GM10847 (cell line): ENCODE measurements around the gene GPR149.

ENCODE experiments used
- POLR2A ChIP-seq: IDR thresholded peaks from 2 replicates; pipeline ENCODE4 v1.6.1; 2011; ENCODE audit not compliant: insufficient read length; ENCODE audit errors: extremely low read depth

The GPR149 gene

GRCh38 chr3:154307363-154307762 is 122.6 kb downstream of the GPR149 start:
- TF ChIP-seq POLR2A: no peak

- no peak for TF ChIP-seq POLR2A
Measured at GRCh38 chr3:154304936-154305335, 125.1 kb downstream of the GPR149 start.

GRCh38 chr3:154304116-154304786 is 125.7 kb downstream of the GPR149 start:
- TF ChIP-seq POLR2A: no peak

GRCh38 chr3:154301561-154301960 is 128.4 kb downstream of the GPR149 start:
- no peak for TF ChIP-seq POLR2A

- TF ChIP-seq POLR2A: no peak
Measured at GRCh38 chr3:154294016-154294415, 136.0 kb downstream of the GPR149 start.

- TF ChIP-seq POLR2A: no peak
Measured at GRCh38 chr3:154290187-154290586, 139.8 kb downstream of the GPR149 start.
